CD4-positive, alpha-beta memory T cell (primary cell): ENCODE data around the gene ACKR1. TPM values are rescaled to one million over a fixed set of nuclear protein-coding genes. Genes with fewer than 3 reads are reported as not detected.

Experiments used
- CTCF ChIA-PET: fragments of 350-600 bp; sonication (Branson Sonifier 250); formaldehyde crosslinking; loops from one replicate; lab custom pipeline; 2021; ENCODE audit warnings: inconsistent platforms; ENCODE audit not compliant: partially characterized antibody; lab: Charles Lee
- POLR2A ChIA-PET: fragments of 350-600 bp; sonication (Branson Sonifier 250); formaldehyde crosslinking; loops from one replicate; lab custom pipeline; 2021; ENCODE audit not compliant: partially characterized antibody; lab: Charles Lee
- DNase-seq, 5 donors: peaks; one replicate each; pipeline versions ENCODE4 v3.0.0 to v3.0.0-alpha.2; 2020 to 2022; ENCODE audit warnings: mixed read lengths in 1 of 5
- H3K27ac ChIP-seq: one replicate; pipeline ENCODE4 v1.7.0; 2013; ENCODE audit warnings: low read depth, low read length
- H3K27me3 ChIP-seq: 2 replicates; pipeline ENCODE4 v1.7.0; 2013; ENCODE audit warnings: mild to moderate bottlenecking, low read length, moderate library complexity; ENCODE audit not compliant: insufficient read depth
- H3K36me3 ChIP-seq: 2 replicates; pipeline ENCODE4 v1.7.0; 2013; ENCODE audit warnings: mild to moderate bottlenecking, low read length, moderate library complexity; ENCODE audit not compliant: insufficient read depth
- H3K4me1 ChIP-seq: 2 replicates; pipeline ENCODE4 v1.7.0; 2013; ENCODE audit warnings: mild to moderate bottlenecking, low read length, moderate library complexity; ENCODE audit not compliant: insufficient read depth
- H3K4me3 ChIP-seq, 2 donors: one replicate each; pipeline ENCODE4 v1.7.0; 2013; ENCODE audit warnings: low read length in 2 of 2, mild to moderate bottlenecking in 1 of 2
- H3K9me3 ChIP-seq, 2 donors: one replicate each; pipeline ENCODE4 v1.7.0; 2013; ENCODE audit warnings: low read length in 2 of 2, control low read depth in 1 of 2; ENCODE audit not compliant: control insufficient read depth in 1 of 2
- H3K27ac Mint-ChIP-seq, 7 donors: one replicate each; pipeline ENCODE4 v1.8.0; 2020 to 2021; ENCODE audit warnings: mixed read lengths in 7 of 7, mild to moderate bottlenecking in 6 of 7, inconsistent platforms in 3 of 7, moderate library complexity in 3 of 7
- H3K27me3 Mint-ChIP-seq, 2 donors: one replicate each; pipeline ENCODE4 v1.8.0; 2020 to 2021; ENCODE audit warnings: mixed read lengths in 2 of 2
- H3K36me3 Mint-ChIP-seq, 2 donors: one replicate each; pipeline ENCODE4 v1.8.0; 2020 to 2021; ENCODE audit warnings: mixed read lengths in 2 of 2, inconsistent platforms in 1 of 2, mild to moderate bottlenecking in 1 of 2
- H3K4me1 Mint-ChIP-seq, 4 donors: one replicate each; pipeline ENCODE4 v1.8.0; 2020 to 2021; ENCODE audit warnings: mixed read lengths in 4 of 4, mild to moderate bottlenecking in 1 of 4
- H3K4me3 Mint-ChIP-seq, 8 donors: one replicate each; pipeline ENCODE4 v1.8.0; 2020 to 2021; ENCODE audit warnings: mixed read lengths in 8 of 8, mild to moderate bottlenecking in 7 of 8, moderate library complexity in 6 of 8, inconsistent platforms in 3 of 8
- H3K9me3 Mint-ChIP-seq, 8 donors: one replicate each; pipeline ENCODE4 v1.8.0; 2020 to 2021; ENCODE audit warnings: mixed read lengths in 8 of 8, mild to moderate bottlenecking in 5 of 8, inconsistent platforms in 3 of 8, moderate library complexity in 1 of 8
- intact Hi-C: fragments of 100-400 bp; cut with micrococcal nuclease; formaldehyde crosslinking; loops from one replicate; pipeline ENCODE4 v1.15.1; 2023
- polyA plus RNA-seq, 2 donors: library from polyadenylated mRNA; unstranded; fragments of 300-500 nt; fragmentation: Illumina TruSeq; gene quantifications; one replicate each; pipeline ENCODE4 v1.2.3, GENCODE V29; 2021
- total RNA-seq, 2 experiments: library from RNA; stranded (reverse); gene quantifications; one replicate each; pipeline ENCODE4 v1.2.3, GENCODE V29; 2021

ACKR1 gene
- total and polyA plus RNA-seq, 4 experiments from 2014 or later: not detected

DNA sequence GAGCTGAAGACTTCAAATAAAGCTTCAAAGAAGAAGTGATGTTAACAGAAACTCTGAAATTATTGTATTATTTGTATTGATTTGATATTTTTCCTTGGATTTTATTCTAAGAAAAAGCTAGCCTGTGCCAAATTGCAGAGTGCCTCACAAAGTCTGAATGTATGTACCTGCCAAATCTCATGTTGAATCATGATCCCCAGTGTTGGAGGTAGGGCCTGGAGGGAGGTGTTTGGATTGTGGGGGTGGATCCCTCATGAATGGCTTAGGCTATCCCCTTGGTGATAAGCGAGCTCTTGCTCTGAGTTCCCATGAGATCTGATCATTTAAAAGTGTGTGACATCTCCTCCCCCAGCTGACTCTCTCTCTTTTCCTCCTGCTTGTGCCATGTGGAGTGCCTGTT lies 43.6 kb downstream of the ACKR1 start:
- ChIA-PET CTCF (interaction anchor here (0.7 to 1.7 kb wide), 2 partner anchors 35 to 38 kb away, joined by 3 to 5 read pairs; no protein-coding TSS in a partner anchor), POLR2A (no interaction called here)
- Histone ChIP-seq H3K4me3 (no peak overlapping the region), H3K4me1 (no peaks in the 10 kb centered on the region), H3K27ac (no peak overlapping the region), H3K9me3 (no peaks in the 10 kb centered on the region), H3K36me3 (no peaks in the 10 kb centered on the region), H3K27me3 (no peaks in the 10 kb centered on the region)
- intact Hi-C loops: no loop called here
- no peak overlapping the region for H3K27ac Mint-ChIP-seq
- H3K36me3 Mint-ChIP-seq: peaks cover 0 to 4% of the 10 kb centered on the region in 2 donors
- no peak for DNase-seq
- no peak overlapping the region for H3K4me3 Mint-ChIP-seq
- peaks cover 3 to 24% (median 11%) of the 10 kb centered on the region in 8 donors for H3K9me3 Mint-ChIP-seq
- peaks cover 14 to 23% of the 10 kb centered on the region in 2 donors for H3K27me3 Mint-ChIP-seq
- H3K4me1 Mint-ChIP-seq: no peaks in the 10 kb centered on the region

DNA sequence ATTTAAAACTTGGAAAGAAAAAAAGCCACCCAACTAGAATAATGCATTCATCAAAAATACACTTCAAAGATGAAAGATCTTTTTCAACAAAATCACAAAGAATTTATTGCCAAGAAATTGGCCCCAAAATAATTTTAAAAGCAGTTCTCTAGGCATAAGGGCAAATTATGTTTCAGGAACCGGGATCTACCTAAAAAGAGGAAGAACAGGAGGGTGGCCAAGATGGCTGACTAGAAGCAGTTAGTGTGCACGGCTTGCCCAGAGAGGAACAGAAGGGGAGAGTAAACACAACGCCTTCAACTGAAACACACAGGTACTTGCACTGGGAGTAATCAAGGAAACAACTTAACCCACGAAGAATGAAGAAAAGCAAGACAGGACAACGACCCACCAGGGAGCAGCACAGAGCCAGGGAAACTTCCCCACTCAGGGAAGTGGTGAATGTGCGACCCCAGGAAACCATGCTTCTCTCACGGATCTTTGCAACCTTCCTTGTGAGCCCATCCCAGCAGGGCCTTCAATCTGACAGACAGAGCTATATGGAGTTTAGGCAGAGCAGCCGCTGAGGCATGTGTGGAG lies 46.1 kb downstream of the ACKR1 start:
- Histone ChIP-seq H3K4me3 (no peak overlapping the region), H3K27me3 (no peaks in the 10 kb centered on the region), H3K9me3 (no peaks in the 10 kb centered on the region), H3K4me1 (no peaks in the 10 kb centered on the region), H3K27ac (no peak overlapping the region), H3K36me3 (no peaks in the 10 kb centered on the region)
- intact Hi-C loops: no loop called here
- Mint-ChIP-seq H3K27ac (no peak overlapping the region), H3K4me3 (no peak overlapping the region), H3K9me3 (peaks cover 3 to 21% (median 11%) of the 10 kb centered on the region in 8 donors), H3K27me3 (peaks cover 16 to 19% of the 10 kb centered on the region in 2 donors), H3K4me1 (no peaks in the 10 kb centered on the region), H3K36me3 (peaks cover 0 to 4% of the 10 kb centered on the region in 2 donors)
- no peak for DNase-seq
- POLR2A ChIA-PET: no interaction called here
- CTCF ChIA-PET: no interaction called here

Other genes starting within 250 kb of the ACKR1 start
- gene IFI16, start 195.0 kb upstream of the ACKR1 start, total RNA-seq: 100 to 1,000 TPM; 160 to 162 TPM
- 100 to 1,000 TPM in 1 of 2 donors, 10 to 100 TPM in 1; 53.2 to 131 TPM for gene IFI16, start 195.0 kb upstream of the ACKR1 start, polyA plus RNA-seq
- gene AIM2, start 128.1 kb upstream of the ACKR1 start, total RNA-seq: 1 to 10 TPM; 7.8 to 8.1 TPM
- gene AIM2, start 128.1 kb upstream of the ACKR1 start, polyA plus RNA-seq: 1 to 10 TPM; 2.9 to 8.0 TPM
- gene CADM3, start 33.3 kb upstream of the ACKR1 start, total RNA-seq: not detected
- gene CADM3, start 33.3 kb upstream of the ACKR1 start, polyA plus RNA-seq: not detected
- not detected for gene FCER1A, start 97.5 kb downstream of the ACKR1 start, total RNA-seq
- under 1 TPM in 1 of 2 donors, not detected in 1; 0.28 TPM for gene FCER1A, start 97.5 kb downstream of the ACKR1 start, polyA plus RNA-seq
- not detected for gene OR10J4, start 227.3 kb downstream of the ACKR1 start, total RNA-seq
- gene OR10J4, start 227.3 kb downstream of the ACKR1 start, polyA plus RNA-seq: not detected
- not detected for gene OR10J1, start 234.8 kb downstream of the ACKR1 start, total RNA-seq
- gene OR10J1, start 234.8 kb downstream of the ACKR1 start, polyA plus RNA-seq: not detected